ENCODE results near the gene POLA1. TPM values are rescaled to one million over a fixed set of nuclear protein-coding genes. Genes with fewer than 3 reads are reported as not detected.

The POLA1 gene
- total RNA-seq, 1 donor from 2014 or later, result 13.2 TPM

DNA sequence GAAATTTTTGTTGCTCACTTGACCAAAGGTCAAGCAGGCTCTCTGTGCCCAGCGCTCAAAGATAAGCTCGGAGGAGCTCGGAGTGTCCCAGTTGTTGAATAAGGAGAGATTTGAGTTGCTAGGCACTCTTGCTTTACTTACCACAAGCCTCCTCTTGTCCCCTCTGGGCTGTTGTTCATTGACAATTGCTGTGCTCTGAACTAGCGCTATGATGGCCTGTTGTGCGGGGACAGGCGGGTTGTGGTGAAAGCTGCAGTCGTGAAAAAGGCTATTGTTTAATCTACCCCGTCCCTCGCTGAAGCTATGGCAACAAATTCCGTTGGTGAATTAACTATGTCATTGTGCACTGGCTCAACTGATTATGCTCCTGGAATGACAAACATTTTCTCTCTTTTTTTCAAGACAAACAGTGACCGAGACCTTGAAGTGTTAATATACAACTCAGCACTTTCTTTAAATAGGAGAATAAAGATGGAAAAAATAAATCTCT lies 21.0 kb upstream of the POLA1 start:
- Mint-ChIP-seq H3K36me3 (ENCODE audit: unreplicated experiment) (no peaks in the 10 kb centered on the region), H3K27me3 (ENCODE audit: unreplicated experiment) (no peaks in the 10 kb centered on the region), H3K27ac (ENCODE audit: unreplicated experiment) (no peak overlapping the region), H3K9me3 (ENCODE audit: unreplicated experiment) (no peaks in the 10 kb centered on the region), H3K4me1 (ENCODE audit: low read depth, unreplicated experiment) (no peaks in the 10 kb centered on the region), H3K4me3 (ENCODE audit: unreplicated experiment) (no peak overlapping the region)
- TF ChIP-seq CTCF (IDR thresholded peaks at IDR 0.05; ENCODE audit: partially characterized antibody, unreplicated experiment), result no peak
- no peak for DNase-seq

- H3K27ac Mint-ChIP-seq (ENCODE audit: unreplicated experiment), result no peak overlapping the region
- no peaks in the 10 kb centered on the region for H3K27me3 Mint-ChIP-seq (ENCODE audit: unreplicated experiment)
- H3K4me3 Mint-ChIP-seq (ENCODE audit: unreplicated experiment), result no peak overlapping the region
- no peaks in the 10 kb centered on the region for H3K9me3 Mint-ChIP-seq (ENCODE audit: unreplicated experiment)
- H3K36me3 Mint-ChIP-seq (ENCODE audit: unreplicated experiment), result no peaks in the 10 kb centered on the region
- H3K4me1 Mint-ChIP-seq (ENCODE audit: low read depth, unreplicated experiment), result no peaks in the 10 kb centered on the region
- DNase-seq, result no peak
- TF ChIP-seq CTCF (IDR thresholded peaks at IDR 0.05; ENCODE audit: partially characterized antibody, unreplicated experiment), result no peak
These were observed 20.3 kb upstream of the POLA1 start for GRCh38 chrX:24673424-24673823.

DNA sequence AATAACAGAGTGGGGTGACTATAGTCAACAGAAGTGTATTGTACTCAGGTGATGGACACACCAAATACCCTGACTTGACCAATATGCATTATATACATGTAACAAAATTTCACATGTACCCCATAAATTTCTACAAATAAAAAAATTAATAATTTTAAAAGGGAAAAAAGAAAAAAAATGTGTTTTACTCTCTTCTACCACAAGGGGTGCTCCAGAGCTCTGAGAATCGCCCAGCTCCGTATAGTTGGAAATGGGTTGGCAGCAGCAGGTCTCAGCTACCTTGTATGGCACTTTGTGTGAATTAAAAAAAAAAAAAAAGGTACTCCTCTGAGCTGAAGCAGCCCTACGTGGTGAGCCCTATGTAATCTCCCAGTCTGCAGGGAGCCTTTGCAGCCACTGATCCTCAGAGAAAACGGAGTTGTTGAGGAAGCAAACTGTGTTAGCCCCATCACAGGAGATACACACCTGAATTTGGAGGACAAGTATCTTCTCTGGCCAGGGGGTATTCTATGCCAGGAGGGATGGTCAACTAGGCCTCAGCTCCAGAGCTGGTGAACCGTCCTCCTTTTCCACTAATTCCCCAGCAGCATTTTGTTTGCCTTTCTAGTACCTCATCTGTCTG lies 17.2 kb upstream of the POLA1 start:
- Mint-ChIP-seq H3K4me3 (ENCODE audit: unreplicated experiment) (no peak overlapping the region), H3K36me3 (ENCODE audit: unreplicated experiment) (no peaks in the 10 kb centered on the region), H3K27me3 (ENCODE audit: unreplicated experiment) (peaks cover 1% of the 10 kb centered on the region), H3K9me3 (ENCODE audit: unreplicated experiment) (peaks cover 1% of the 10 kb centered on the region), H3K4me1 (ENCODE audit: low read depth, unreplicated experiment) (no peaks in the 10 kb centered on the region), H3K27ac (ENCODE audit: unreplicated experiment) (no peak overlapping the region)
- peak; percentile 61 for TF ChIP-seq CTCF (IDR thresholded peaks at IDR 0.05; ENCODE audit: partially characterized antibody, unreplicated experiment)
- DNase-seq, result no peak

DNA sequence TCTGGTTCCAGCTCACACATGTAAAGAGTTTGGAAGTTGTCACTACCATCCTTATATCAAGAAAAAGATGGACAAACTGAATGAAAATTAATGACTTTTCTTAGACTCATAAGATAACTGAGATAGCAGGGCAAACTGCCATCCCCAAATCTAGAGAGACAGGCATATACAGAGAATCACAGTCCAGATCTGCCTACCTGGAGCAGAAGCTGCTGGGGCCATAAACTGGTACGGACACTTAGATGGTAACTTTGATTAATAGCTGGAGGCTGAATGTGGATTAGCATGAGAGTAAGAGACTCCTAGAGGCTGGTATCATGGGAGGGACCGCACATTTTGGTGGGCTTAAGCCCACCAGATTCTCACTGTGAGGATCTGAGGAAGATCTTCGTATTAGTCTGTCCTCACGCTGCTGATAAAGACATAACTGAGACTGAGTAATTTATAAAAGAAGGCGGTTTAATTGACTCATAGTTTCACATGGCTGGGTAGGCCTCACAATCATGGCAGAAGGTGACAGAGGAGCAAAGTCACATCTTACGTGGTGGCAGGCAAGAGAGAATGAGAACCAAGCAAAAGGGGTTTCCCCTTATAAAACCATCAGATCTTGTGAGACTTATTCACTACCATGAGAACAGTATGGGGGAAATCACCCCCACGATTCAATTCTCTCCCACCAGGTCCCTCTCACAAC lies 10.8 kb upstream of the POLA1 start:
- Mint-ChIP-seq H3K4me1 (ENCODE audit: low read depth, unreplicated experiment) (no peaks in the 10 kb centered on the region), H3K9me3 (ENCODE audit: unreplicated experiment) (peaks cover 1% of the 10 kb centered on the region), H3K36me3 (ENCODE audit: unreplicated experiment) (no peaks in the 10 kb centered on the region), H3K27ac (ENCODE audit: unreplicated experiment) (no peak overlapping the region), H3K27me3 (ENCODE audit: unreplicated experiment) (peaks cover 1% of the 10 kb centered on the region), H3K4me3 (ENCODE audit: unreplicated experiment) (no peak overlapping the region)
- DNase-seq, result no peak
- no peak for TF ChIP-seq CTCF (IDR thresholded peaks at IDR 0.05; ENCODE audit: partially characterized antibody, unreplicated experiment)

- TF ChIP-seq CTCF (IDR thresholded peaks at IDR 0.05; ENCODE audit: partially characterized antibody, unreplicated experiment), result no peak
- Mint-ChIP-seq H3K27ac (ENCODE audit: unreplicated experiment) (no peak overlapping the region), H3K4me1 (ENCODE audit: low read depth, unreplicated experiment) (no peaks in the 10 kb centered on the region), H3K4me3 (ENCODE audit: unreplicated experiment) (no peak overlapping the region), H3K27me3 (ENCODE audit: unreplicated experiment) (no peaks in the 10 kb centered on the region), H3K36me3 (ENCODE audit: unreplicated experiment) (no peaks in the 10 kb centered on the region), H3K9me3 (ENCODE audit: unreplicated experiment) (peaks cover 1% of the 10 kb centered on the region)
- DNase-seq, result no peak
These were observed 9.7 kb upstream of the POLA1 start for GRCh38 chrX:24684048-24684447.
